Measurements from ENCODE around the gene FBLIM1.

DNA sequence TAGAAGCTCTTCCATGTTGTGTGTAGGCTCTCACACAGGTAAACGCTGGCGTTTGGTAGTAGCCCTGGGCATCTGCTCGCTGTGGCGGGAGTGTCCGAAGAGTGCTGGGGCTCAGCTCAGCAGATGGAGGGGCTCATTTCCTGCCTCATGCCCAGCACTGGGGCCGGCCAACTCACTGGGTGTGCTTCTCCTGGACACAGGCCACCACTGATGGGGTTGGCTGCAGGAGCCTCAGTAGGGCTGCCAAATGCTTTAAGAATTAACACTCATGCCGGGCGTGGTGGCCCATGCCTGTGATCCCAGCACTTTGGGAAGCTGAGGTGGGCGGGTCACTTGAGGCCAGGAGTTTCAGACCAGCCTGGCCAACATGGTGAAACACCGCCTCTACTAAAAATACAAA, 28.0 kb downstream of the FBLIM1 start:
- TF ChIP-seq POLR2AphosphoS5 (IDR thresholded peaks at IDR 0.05; ENCODE audit: low read depth, low read length) (no peak), POLR2A (IDR thresholded peaks at IDR 0.05; ENCODE audit: low read depth, low read length) (no peak), TAF1 (IDR thresholded peaks at IDR 0.05; ENCODE audit: low read depth, low read length) (no peak), POU2F2 (IDR thresholded peaks at IDR 0.05; ENCODE audit: low read depth, low read length) (no peak)
